Amniotic epithelial cell (primary cell): ENCODE data around the gene PRKD1.
A peak's percentile ranks its signal among the peaks of the same experiment; 100 is the strongest.
"Not testable (repeated sequence)": the region's sequence is repeated elsewhere in the genome, so short reads cannot be mapped to it uniquely, and the experiment has no call there.

Experiments
- DNase-seq: peaks from one replicate; pipeline ENCODE4 v3.0.0-alpha.2; 2010; ENCODE audit warnings: low read depth

Gene PRKD1

DNA sequence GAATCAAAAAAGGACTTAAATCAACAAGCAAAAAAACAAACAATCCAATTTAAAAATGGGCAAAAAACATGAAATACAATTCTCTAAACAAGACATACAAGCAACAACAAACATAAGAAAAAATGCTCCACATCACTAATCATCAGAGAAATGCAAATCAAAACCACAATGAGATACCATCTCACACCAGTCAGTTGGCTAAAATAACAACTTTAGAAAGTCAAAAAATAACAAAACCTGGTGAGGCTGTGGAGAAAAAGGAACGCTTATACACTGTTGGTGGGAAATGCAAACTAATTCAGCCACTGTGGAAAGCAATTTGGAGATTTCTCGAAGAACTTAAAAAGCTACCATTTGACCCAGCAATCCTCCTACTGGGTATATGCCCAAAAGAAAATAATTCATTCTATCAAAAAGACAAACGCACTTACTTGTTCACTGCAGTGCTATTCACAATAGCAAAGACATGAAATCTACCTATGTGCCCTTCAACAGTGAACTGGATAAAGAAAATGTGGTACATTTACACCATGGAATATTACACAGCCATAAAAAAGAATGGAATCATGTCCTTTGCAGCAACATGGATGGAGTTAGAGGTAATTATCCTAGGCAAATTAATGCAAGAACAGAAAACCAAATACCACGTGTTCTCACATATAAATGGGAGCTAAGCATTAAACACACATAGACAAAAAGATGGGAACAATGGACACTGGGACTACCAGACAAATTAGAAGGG lies 26.9 kb downstream of the PRKD1 start:
- DNase-seq = no peak

DNA sequence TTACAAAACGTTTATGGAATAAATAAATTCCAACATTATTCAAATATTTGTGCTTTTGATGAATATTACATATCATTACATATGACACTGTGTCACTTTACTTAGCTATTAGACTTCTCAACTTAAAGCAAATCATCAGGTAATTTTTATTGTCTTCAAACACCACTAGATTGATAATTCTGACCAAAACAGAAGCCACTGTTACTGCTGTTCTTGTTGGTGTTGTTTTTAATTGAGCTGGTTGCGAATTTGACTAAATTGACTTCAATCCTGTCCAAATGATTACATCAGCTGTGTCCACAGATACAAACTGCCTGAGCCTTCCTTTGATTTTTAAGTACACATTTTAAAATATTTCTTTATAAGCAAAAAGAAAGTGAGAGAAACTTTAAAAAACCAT lies 29.2 kb downstream of the PRKD1 start:
- DNase-seq = no peak

DNA sequence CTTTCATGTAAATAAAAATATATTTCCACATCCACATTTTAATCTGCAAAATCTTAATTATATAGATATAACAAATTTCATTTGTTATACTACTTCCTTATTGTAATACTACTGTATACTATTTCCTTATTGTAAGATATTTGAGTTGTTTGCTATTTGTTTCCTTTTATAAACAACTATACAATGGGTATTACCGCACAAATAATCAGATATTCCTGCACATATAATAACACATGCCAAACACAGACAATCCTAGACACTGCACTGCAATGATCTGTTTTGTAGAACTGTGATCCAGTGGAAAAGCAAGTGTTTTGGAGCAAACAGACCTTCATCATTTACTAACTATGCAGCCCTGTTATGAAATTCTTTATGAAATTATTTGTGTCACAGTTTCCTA lies 30.5 kb downstream of the PRKD1 start:
- DNase-seq = no peak

DNA sequence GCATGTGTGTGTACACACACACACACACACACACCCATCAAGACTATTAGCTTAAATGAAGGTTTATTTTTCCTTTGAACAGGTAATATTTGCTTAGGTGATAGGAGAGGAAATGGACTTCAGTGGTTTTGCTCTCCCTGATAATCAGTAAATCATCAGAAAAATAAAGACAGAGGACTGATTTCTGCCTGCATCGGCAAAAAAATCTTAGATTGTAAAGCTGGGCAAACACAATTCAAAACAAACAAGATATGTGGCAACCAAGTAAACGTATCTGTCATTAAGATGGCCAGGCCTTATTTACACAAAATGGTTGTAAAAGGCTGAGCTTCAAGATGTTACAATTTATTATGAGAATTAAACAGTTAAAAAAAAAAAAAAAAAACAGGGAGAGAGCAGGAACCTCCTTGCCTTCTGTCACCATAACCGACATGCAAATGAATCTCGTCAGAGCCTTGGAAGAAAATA lies 31.3 kb downstream of the PRKD1 start:
- DNase-seq = no peak

DNA sequence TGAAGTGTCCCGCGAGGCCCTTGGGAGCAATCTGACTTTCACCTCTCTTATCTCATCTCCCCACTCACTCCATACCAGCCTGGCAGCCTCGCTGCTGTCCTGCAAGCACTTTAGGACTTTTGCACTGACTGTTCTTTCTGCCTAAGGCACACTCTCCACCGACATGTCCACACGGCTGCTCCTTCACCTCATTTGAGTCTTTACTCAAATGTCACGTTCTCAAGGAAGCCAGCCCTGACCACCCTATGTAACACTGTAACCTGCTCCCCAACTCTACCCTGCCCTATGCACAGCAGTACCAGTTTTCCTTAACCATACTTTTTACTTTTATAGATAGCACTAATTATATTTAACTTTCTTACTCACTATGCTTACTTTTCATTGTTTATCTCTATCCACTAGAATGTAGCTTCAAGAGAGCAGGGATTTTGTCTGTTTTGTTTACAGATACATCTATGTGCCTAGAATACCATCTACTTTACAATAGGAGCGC lies 32.0 kb downstream of the PRKD1 start:
- no peak for DNase-seq

DNA sequence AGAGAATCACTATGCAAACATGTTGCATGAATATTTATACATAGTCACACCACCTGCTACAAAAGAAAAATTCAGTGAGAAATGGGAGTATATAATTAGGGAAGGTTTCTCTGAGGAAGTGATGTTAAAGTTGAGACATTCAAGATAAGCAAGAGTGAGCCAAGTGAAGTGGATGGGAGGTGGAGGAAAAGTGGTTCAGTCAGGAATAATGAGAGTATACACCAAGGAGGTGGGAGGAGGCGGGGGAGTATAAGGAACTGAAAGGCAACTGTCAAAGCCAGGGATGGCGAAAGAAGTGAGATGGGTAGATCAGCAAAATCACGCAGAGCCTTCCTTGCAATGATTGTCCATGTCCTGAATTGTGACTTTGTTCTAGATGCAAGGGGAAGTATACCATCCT lies 33.7 kb downstream of the PRKD1 start:
- peak; percentile 42 for DNase-seq

DNA sequence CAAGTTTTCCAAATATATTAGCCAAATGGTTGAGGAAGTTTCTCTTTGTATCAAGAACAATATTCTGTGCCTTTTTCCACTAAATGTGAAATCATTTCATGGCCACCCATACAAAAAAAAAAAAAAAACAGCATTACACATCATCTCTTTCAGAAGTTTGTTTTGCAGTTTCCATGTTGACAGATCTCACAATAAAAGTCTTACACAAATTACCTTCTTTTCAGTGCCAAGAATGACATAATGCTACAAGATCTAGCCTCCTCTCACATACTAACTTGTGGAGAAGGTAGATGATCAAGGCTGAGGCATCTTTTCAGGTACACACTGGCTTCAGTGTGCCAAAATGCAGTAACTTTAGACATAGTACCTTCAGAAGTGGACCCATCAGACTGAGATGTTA lies 35.3 kb downstream of the PRKD1 start:
- DNase-seq = peak; percentile 56

DNA sequence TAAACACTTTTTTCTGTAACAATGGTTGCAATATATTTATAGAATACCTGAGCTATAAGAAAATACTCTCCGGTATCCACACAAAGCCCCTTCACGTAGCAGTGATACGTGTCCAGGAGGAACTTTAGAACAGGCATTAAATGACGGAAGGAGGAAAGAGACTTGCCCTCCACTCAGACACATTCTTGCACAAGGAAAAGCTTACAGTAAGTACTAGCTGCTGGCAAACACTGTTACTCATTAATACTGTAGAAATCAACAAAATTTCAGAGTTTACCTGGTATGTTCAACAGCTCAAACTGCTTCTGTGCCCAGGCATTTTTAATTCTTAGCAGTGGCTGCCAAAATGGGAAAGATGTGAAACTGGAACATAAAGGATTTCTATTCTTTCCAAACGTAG lies 41.7 kb downstream of the PRKD1 start:
- DNase-seq = no peak

DNA sequence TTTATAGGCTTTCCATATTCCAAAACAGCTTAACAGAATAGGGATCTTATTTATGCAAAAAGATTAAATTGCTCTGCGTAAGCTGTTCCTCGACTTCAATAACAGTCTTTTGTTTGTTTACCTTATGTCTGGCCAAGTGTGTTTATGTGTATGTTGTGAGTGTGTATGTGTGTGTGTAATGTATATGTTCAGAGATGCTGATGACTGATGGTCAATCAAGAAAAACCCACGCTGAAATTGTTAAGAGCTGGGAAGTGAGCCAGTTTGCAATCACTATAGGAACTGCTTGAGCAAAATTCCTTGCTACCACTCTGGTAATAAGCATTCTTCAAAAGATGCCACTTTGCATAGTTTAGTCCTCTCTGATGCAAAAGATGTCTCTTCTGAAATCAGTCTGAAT lies 59.6 kb downstream of the PRKD1 start:
- DNase-seq = peak; percentile 40

DNA sequence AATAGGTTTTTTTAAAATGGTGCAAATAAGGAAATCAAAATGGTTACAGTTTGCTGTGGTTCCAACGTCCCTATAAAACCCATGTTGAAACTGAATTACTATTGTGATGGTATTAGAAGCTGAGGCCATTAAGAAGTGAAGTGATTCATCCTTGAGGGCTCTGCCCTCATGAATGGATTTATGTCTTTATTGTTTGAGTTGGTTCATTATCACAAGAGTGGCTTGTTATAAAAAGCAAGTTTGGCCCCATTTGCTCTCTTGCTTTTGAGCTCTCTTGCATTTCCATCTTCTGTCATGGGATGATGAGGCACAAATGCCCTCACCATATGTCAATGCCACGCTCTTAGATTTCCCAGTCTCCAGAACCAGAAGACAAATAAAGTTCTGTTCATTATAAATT lies 62.3 kb downstream of the PRKD1 start:
- peak; percentile 37 for DNase-seq

DNA sequence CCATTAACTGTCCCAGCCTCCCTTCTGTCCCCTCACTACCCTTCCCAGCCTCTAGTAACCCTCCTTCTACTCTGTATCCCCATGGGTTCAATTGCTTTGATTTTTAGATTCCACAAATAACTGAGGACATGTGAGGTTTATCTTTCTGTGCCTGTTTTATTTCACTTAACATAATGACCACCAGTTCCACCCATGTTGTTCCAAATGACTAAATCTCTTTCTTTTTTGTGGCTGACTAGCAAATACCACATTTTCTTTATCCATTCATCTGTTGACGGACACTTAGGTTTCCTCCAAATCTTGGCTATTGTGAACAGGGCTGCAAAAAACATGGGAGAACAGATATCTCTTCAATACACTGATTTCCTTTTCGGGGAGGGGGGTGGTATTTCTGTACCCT lies 65.7 kb downstream of the PRKD1 start:
- no peak for DNase-seq

DNA sequence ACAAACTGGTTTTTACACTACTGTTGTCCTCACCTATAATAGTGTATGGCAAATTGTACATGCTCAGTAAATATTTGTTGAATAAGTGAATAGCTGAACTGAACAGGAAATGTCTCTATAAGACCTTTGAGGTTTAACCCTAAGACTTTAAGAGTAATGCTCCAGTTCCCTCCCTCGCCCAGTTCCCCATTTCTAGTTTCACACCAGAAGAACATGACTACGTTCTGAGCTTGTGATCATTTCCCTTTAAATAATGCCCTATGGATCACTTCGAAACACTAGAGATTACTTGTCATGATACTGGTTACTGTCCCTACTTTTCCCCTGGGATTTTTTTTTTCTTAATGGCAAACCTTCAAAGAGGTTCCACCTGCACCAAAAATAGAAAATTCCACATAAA lies 69.3 kb downstream of the PRKD1 start:
- DNase-seq = no peak

DNA sequence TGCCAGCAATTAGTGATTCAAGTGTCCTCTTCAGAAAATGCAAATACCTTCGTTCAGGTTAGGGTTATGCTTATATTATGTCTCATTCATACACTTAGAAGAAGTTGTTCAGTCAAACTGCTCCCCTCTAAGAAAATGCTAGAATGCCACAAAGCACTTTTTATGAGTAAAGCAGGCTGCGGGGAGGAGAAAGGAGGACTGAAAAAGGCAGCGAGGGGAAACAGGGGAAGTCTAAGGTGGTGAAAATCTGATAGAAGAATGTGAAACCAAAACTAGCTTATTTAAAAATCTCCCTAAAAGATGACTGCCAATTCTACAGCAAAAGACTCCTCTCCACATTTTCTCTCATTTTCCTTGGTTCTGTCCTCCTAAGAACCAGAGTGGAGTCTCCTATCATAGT lies 70.1 kb downstream of the PRKD1 start:
- DNase-seq = no peak

DNA sequence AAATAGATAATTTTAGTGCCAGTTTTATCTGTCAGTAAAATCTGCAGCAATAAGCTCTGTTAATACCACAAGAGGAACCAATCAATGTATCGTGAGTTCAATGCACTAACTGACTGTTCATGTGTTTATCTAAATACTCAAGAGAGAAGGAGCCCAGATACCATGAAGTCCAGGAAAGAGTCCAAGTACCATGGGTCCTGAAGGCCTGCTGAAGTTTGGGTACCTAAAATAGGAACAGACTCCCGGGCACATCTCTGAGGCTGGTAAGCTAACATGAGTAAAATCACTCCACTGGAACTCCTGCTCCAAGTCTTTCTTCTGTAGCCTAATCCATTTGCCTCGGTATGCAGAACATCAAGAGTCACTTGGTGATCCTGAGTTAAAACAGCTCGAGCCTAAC lies 71.1 kb downstream of the PRKD1 start:
- DNase-seq = no peak

DNA sequence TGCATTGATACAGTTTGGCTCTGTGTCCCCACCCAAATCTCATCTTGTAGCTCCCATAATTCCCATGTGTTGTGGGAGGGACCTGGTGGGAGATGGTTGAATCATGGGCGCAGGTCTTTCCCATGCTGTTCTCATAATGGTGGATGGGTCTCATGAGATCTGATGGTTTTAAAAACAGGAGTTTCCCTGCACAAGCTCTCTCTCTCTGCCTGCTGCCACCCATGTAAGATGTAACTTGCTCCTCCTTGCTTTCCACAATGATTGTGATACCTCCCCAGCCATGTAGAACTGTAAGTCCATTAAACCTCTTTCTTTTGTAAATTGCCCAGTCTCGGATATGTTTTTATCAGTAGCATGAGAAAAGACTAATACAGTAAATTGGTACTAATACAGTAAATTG lies 74.0 kb downstream of the PRKD1 start:
- not testable (repeated sequence) for DNase-seq

DNA sequence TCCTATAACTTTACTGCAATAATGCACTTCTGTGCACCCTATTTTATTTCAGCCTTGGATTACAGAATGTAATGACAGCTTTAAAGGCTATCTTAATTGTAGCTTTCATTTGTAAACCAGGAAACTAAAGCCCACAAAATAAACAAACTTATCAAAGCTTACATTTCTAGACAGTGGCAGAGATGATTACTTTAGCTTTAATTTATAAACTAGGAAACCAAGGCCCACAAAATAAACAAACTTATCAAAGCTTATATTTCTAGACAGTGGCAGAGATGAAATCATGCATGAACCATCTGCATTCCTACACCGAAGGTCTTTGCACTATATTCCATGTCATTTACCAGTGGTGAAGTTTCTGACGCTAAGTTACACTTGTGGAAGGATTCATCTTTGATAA lies 74.4 kb downstream of the PRKD1 start:
- peak; percentile 54 for DNase-seq

DNA sequence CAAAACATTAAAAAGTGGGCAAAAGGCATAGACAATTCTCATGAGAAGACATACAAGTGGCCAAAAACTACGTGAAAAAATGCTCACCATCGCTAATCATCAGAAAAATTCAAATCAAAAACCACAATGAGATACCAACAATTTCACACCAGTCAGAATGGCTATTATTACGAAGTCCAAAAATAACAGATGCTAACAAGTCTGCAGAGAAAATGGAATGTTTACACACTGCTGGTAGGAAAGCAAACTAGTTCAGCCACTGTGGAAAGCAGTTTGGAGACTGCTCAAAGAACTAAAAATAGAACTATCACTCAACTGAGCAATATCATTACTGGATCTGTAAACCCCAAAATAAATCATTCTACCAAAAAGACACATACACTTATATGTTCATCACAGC lies 76.2 kb downstream of the PRKD1 start:
- peak; percentile 15 for DNase-seq

DNA sequence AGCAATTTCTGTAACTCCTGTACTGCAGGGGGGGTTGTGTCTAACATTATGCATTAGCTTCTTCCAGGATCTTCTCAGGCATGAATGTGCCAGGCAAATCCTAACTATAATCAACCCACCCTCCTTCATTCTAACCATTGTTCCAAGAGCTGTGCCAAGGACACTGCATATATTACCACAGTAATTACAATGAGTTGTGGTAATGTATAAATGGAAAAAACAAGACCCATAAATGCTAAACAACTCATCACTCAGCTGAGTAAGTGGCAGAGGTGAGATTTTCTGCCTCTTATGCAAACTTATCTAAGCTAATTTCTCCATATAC lies 80.6 kb downstream of the PRKD1 start:
- DNase-seq = no peak

DNA sequence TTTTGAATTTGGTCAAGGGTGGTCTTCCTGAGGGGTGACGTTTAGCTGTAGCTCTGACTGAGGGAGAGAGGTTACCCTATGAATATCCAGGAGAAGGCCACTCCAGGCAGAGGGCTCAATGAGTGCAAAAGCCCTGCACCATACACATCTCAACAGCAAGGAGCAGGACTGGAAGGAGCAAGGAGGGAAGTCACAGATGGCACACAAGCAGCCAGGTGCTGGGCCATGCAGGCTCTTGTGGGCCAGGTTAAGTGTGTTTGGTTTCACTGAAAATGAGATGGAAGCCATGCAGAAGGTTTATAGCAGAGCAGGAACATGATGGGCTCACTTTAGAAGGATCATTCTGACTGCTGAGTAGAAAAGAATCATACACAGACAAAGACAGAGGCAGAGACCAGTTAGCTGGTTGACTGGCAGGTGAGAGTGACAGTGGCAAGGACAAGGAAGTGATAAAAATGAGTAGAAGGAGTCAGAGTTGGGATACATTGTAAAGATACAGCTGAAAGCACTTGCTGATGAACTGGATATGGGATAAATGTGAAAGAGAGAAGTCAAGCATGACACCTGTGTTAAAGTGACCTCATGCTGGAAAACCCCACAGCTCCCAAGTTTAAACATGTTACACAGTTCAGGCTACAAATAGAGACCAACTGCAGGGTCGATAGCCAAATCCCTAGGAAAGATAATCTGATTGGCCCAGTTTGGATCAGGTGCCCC lies 81.2 kb downstream of the PRKD1 start:
- no peak for DNase-seq

DNA sequence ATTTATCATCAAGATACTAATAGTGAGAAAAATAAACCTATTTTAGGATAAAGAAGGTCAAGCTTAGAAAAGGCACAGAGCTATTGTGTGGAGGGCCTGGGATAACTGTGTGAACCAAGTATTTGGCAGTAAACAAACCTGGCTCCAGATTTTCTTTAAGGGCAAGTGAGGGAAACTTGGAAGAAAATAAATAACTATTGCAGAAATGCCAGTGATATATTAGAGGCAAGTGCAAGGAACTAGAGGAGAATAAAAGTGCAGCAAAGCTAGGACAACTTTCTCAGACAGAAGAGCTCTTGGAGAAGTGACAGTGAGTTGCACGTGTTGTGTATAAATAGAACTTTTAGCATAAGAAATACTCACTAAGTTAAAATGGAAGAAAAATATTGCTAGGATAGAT lies 83.7 kb downstream of the PRKD1 start:
- DNase-seq = no peak

DNA sequence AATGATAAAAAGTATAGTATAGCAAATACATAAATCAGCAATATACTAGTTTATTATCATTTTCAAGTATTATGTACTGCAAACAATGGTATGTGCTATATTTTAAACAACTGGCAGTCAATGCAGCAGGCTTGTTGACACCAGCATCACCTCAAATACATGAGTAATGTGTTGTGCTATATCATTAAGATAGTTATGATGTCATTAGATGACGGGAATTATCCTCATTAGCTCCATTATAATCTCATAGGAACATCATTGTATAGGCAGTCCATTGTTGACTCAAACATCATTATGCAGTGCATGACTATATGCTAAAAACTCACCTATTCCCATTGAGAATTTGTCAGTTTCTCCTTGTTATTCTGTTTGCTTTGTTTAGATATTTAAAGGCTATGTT lies 85.4 kb downstream of the PRKD1 start:
- DNase-seq = no peak

DNA sequence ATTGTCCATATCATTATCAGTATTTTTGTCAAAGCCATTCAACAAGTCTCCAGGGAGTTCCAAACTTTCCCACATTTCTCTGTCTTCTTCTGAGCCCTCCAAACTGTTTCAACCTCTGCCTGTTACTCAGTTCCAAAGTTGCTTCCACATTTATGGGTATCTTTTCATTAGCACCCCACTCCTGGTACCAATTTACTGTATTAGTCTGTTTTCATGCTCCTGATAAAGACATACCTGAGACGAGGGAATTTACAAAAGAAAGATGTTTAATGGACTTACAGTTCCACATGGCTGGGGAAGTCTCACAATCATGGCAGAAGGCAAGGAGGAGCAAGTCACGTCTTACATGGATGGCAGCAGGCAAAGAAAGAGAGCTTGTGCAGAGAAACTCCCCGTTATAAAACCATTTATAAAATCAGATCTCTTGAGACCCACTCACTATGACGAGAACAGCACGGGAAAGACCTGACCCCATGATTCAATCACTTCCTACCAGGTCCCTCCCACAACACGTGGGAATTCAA lies 87.2 kb downstream of the PRKD1 start:
- not testable (repeated sequence) for DNase-seq

DNA sequence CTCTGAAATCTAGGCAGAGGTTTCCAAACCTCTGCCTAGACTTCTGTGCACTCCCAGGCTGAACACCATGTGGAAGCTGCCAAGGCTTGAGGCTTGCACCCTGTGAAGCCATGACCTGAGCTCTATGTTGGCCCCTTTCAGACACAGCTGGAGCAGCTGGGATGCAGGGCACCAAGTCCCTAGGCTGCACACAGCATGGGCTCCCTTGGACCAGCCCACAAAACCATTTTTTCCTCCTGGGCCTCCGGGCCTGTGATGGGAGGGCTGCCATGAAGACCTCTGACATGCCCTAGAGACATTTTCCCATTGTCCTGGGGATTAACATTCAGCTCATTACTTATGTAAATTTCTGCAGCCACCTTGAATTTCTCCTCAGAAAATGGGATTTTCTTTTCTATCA lies 88.0 kb downstream of the PRKD1 start:
- not testable (repeated sequence) for DNase-seq

DNA sequence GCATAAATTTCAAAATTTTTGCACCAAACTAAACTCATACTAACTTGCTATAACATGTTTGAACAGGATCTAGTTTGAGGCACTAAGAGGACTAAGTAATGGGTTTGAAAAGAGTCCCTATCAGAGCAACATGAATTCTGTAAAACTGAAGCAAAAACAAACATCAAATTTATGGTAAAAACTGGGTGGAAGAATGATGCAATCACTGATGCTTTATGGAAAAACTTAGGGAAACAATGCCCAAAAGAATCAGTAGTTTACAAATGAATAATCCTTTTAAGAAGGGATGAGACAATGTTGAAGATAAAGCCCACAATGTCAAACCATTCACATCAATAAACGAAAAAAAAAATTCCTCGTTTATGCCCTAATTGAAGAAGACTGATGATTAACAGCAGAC lies 88.9 kb downstream of the PRKD1 start:
- DNase-seq = no peak
